ENCODE measurements around the gene CHKB.

CHKB gene

GRCh38 chr22:50587407-50587806 is 4.8 kb upstream of the CHKB start:
- H3K27ac ChIP-seq (ENCODE audit: low read depth, low read length), result no peak overlapping the region
- peaks cover 2% of the 10 kb centered on the region for H3K4me1 ChIP-seq (ENCODE audit: control insufficient read depth, insufficient read depth, low read length, unreplicated experiment)
- H3K36me3 ChIP-seq (ENCODE audit: insufficient read depth, low read length), result no peaks in the 10 kb centered on the region
- peaks cover 5% of the 10 kb centered on the region for H3K79me2 ChIP-seq (ENCODE audit: control insufficient read depth, insufficient read depth, low read length, unreplicated experiment)
- H2AFZ ChIP-seq (ENCODE audit: low read length, unreplicated experiment), result no peak overlapping the region
- H3K4me3 ChIP-seq (ENCODE audit: low read depth, low read length), result no peak overlapping the region
- no peaks in the 10 kb centered on the region for H3K27me3 ChIP-seq (ENCODE audit: insufficient read depth, low read length)

GRCh38 chr22:50586416-50586815 is 3.8 kb upstream of the CHKB start:
- Histone ChIP-seq H2AFZ (ENCODE audit: low read length, unreplicated experiment) (no peak overlapping the region), H3K27me3 (ENCODE audit: insufficient read depth, low read length) (no peaks in the 10 kb centered on the region), H3K4me1 (ENCODE audit: control insufficient read depth, insufficient read depth, low read length, unreplicated experiment) (peaks cover 2% of the 10 kb centered on the region), H3K79me2 (ENCODE audit: control insufficient read depth, insufficient read depth, low read length, unreplicated experiment) (peaks cover 5% of the 10 kb centered on the region), H3K27ac (ENCODE audit: low read depth, low read length) (no peak overlapping the region), H3K36me3 (ENCODE audit: insufficient read depth, low read length) (no peaks in the 10 kb centered on the region), H3K4me3 (ENCODE audit: low read depth, low read length) (no peak overlapping the region)

GRCh38 chr22:50585781-50586180 is 3.1 kb upstream of the CHKB start:
- Histone ChIP-seq H3K4me3 (ENCODE audit: low read depth, low read length) (no peak overlapping the region), H3K27ac (ENCODE audit: low read depth, low read length) (no peak overlapping the region), H3K36me3 (ENCODE audit: insufficient read depth, low read length) (no peaks in the 10 kb centered on the region), H2AFZ (ENCODE audit: low read length, unreplicated experiment) (no peak overlapping the region), H3K4me1 (ENCODE audit: control insufficient read depth, insufficient read depth, low read length, unreplicated experiment) (peaks cover 2% of the 10 kb centered on the region), H3K27me3 (ENCODE audit: insufficient read depth, low read length) (no peaks in the 10 kb centered on the region), H3K79me2 (ENCODE audit: control insufficient read depth, insufficient read depth, low read length, unreplicated experiment) (peaks cover 5% of the 10 kb centered on the region)

- Histone ChIP-seq H3K4me1 (ENCODE audit: control insufficient read depth, insufficient read depth, low read length, unreplicated experiment) (peaks cover 2% of the 10 kb centered on the region), H2AFZ (ENCODE audit: low read length, unreplicated experiment) (no peak overlapping the region), H3K27ac (ENCODE audit: low read depth, low read length) (no peak overlapping the region), H3K36me3 (ENCODE audit: insufficient read depth, low read length) (no peaks in the 10 kb centered on the region), H3K27me3 (ENCODE audit: insufficient read depth, low read length) (no peaks in the 10 kb centered on the region), H3K79me2 (ENCODE audit: control insufficient read depth, insufficient read depth, low read length, unreplicated experiment) (peaks cover 5% of the 10 kb centered on the region), H3K4me3 (ENCODE audit: low read depth, low read length) (no peak overlapping the region)
Observed at GRCh38 chr22:50585238-50585637, 2.6 kb upstream of the CHKB start.

- Histone ChIP-seq H2AFZ (ENCODE audit: low read length, unreplicated experiment) (no peak overlapping the region), H3K36me3 (ENCODE audit: insufficient read depth, low read length) (no peaks in the 10 kb centered on the region), H3K27me3 (ENCODE audit: insufficient read depth, low read length) (no peaks in the 10 kb centered on the region), H3K79me2 (ENCODE audit: control insufficient read depth, insufficient read depth, low read length, unreplicated experiment) (peaks cover 5% of the 10 kb centered on the region), H3K4me1 (ENCODE audit: control insufficient read depth, insufficient read depth, low read length, unreplicated experiment) (peaks cover 2% of the 10 kb centered on the region), H3K27ac (ENCODE audit: low read depth, low read length) (no peak overlapping the region), H3K4me3 (ENCODE audit: low read depth, low read length) (peak overlapping the region; percentile 96; the same call in 1 of the 2 replicates)
Observed at GRCh38 chr22:50584106-50585096, 1.8 kb upstream of the CHKB start.

- Histone ChIP-seq H3K36me3 (ENCODE audit: insufficient read depth, low read length) (no peaks in the 10 kb centered on the region), H3K27me3 (ENCODE audit: insufficient read depth, low read length) (no peaks in the 10 kb centered on the region), H3K4me1 (ENCODE audit: control insufficient read depth, insufficient read depth, low read length, unreplicated experiment) (peaks cover 7% of the 10 kb centered on the region), H2AFZ (ENCODE audit: low read length, unreplicated experiment) (peak overlapping the region; percentile 10), H3K79me2 (ENCODE audit: control insufficient read depth, insufficient read depth, low read length, unreplicated experiment) (peaks cover 5% of the 10 kb centered on the region), H3K4me3 (ENCODE audit: low read depth, low read length) (peak overlapping the region; percentile 96), H3K27ac (ENCODE audit: low read depth, low read length) (no peak overlapping the region)
Observed at GRCh38 chr22:50583294-50583861, 729 bp upstream of the CHKB start.

- no peaks in the 10 kb centered on the region for H3K27me3 ChIP-seq (ENCODE audit: insufficient read depth, low read length)
- H3K79me2 ChIP-seq (ENCODE audit: control insufficient read depth, insufficient read depth, low read length, unreplicated experiment), result peaks cover 5% of the 10 kb centered on the region
- peak overlapping the region; percentile 87; the same call in 1 of the 2 replicates for H3K27ac ChIP-seq (ENCODE audit: low read depth, low read length)
- no peaks in the 10 kb centered on the region for H3K36me3 ChIP-seq (ENCODE audit: insufficient read depth, low read length)
- H2AFZ ChIP-seq (ENCODE audit: low read length, unreplicated experiment), result peak overlapping the region; percentile 75
- H3K4me3 ChIP-seq (ENCODE audit: low read depth, low read length), result peak overlapping the region; percentile 96
- peaks cover 7% of the 10 kb centered on the region for H3K4me1 ChIP-seq (ENCODE audit: control insufficient read depth, insufficient read depth, low read length, unreplicated experiment)
Observed at GRCh38 chr22:50581950-50582492, 628 bp downstream of the CHKB start.

- Histone ChIP-seq H3K27me3 (ENCODE audit: insufficient read depth, low read length) (no peaks in the 10 kb centered on the region), H3K27ac (ENCODE audit: low read depth, low read length) (no peak overlapping the region)
Observed at GRCh38 chr22:50581031-50581949, 1.4 kb downstream of the CHKB start.

GRCh38 chr22:50579752-50580151 is 2.9 kb downstream of the CHKB start:
- Histone ChIP-seq H3K4me3 (ENCODE audit: low read depth, low read length) (no peak overlapping the region), H3K4me1 (ENCODE audit: control insufficient read depth, insufficient read depth, low read length, unreplicated experiment) (peaks cover 7% of the 10 kb centered on the region), H3K79me2 (ENCODE audit: control insufficient read depth, insufficient read depth, low read length, unreplicated experiment) (peaks cover 5% of the 10 kb centered on the region), H3K36me3 (ENCODE audit: insufficient read depth, low read length) (no peaks in the 10 kb centered on the region), H2AFZ (ENCODE audit: low read length, unreplicated experiment) (no peak overlapping the region), H3K27ac (ENCODE audit: low read depth, low read length) (no peak overlapping the region), H3K27me3 (ENCODE audit: insufficient read depth, low read length) (no peaks in the 10 kb centered on the region)

More at GRCh38 chr22:50581031-50581949, 1.4 kb downstream of the CHKB start:
- peaks cover 5% of the 10 kb centered on the region for H3K79me2 ChIP-seq (ENCODE audit: control insufficient read depth, insufficient read depth, low read length, unreplicated experiment)
- no peak overlapping the region for H2AFZ ChIP-seq (ENCODE audit: low read length, unreplicated experiment)
- H3K4me3 ChIP-seq (ENCODE audit: low read depth, low read length), result peak overlapping the region; percentile 96
- H3K4me1 ChIP-seq (ENCODE audit: control insufficient read depth, insufficient read depth, low read length, unreplicated experiment), result peaks cover 7% of the 10 kb centered on the region
- H3K36me3 ChIP-seq (ENCODE audit: insufficient read depth, low read length), result no peaks in the 10 kb centered on the region

- Histone ChIP-seq H3K27me3 (ENCODE audit: insufficient read depth, low read length) (no peaks in the 10 kb centered on the region), H3K36me3 (ENCODE audit: insufficient read depth, low read length) (no peaks in the 10 kb centered on the region), H3K4me1 (ENCODE audit: control insufficient read depth, insufficient read depth, low read length, unreplicated experiment) (peaks cover 7% of the 10 kb centered on the region), H3K4me3 (ENCODE audit: low read depth, low read length) (no peak overlapping the region), H3K79me2 (ENCODE audit: control insufficient read depth, insufficient read depth, low read length, unreplicated experiment) (peaks cover 5% of the 10 kb centered on the region), H2AFZ (ENCODE audit: low read length, unreplicated experiment) (no peak overlapping the region), H3K27ac (ENCODE audit: low read depth, low read length) (no peak overlapping the region)
Observed at GRCh38 chr22:50578776-50579310, 3.8 kb downstream of the CHKB start.
